Measurements from ENCODE around the gene SLC37A4.

- TF ChIP-seq CTCF (IDR thresholded peaks at IDR 0.05): no peak
- no peak for TF ChIP-seq POLR2A (IDR thresholded peaks at IDR 0.05)
These were observed 29.8 kb downstream of the SLC37A4 start for GRCh38 chr11:119000906-119001305.

Measured in testis (tissue), 2 donors.